ENCODE data around the gene ELMO1. TPM values are rescaled to one million over a fixed set of nuclear protein-coding genes. Genes with fewer than 3 reads are reported as not detected.

ELMO1 gene
- total RNA-seq, 8 experiments from 2014 or later = 4.2 to 121 (median 40.0) TPM

DNA sequence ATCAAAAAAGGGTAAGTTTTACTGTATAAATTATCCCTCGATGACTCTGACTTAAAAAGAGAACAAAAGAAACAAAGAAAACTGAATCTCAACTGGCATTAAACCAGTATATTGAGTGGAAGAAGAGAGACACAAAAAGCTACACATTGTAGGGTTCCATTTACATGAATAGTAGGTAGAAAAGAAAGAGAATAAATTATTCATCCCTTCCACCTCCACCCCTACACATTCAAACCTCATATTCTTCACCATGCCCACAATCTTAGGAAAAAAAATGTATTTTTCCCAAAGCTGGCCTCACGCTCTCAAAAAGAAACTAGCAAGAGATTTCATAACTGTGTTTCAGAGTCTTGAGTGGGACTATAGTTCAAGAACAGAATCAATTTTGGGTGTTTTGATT, 377.5 kb downstream of the ELMO1 start:
- in situ Hi-C loops (cut with MboI; ENCODE audit: low pct_unique_long_range_greater_than_20kb in 2 of 9, low sequenced_read_pairs in 9 of 9, unreplicated experiment in 9 of 9) = no loop called here

DNA sequence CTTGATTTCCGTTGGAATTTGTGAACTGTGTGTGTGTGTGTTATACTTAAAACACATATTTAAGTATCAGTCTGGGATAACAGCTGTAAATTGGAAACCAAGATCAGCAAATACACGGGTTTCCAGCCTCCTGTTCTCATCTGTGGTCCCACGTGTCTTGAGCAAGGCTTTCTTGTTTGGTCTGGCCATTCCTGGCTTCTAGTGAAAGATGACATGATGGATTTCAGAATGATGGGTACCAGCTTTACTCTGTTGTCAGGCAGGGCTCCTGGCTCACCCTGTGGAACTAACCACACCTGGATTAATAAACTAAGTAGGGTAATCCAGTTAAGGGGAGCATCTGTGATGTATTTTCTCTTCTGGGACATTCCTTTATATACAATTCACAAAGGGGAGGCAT, 378.2 kb downstream of the ELMO1 start:
- 10 to 87% (median 57%) methylated on average over 1 to 3 of the region's 3 CpGs; no CpG with 5 or more reads in 1 of the 10 experiments for WGBS, 10 experiments
- no peak overlapping the region for H3K4me3 ChIP-seq
- peaks cover 2 to 3% of the 10 kb centered on the region in 2 donors for H3K4me1 ChIP-seq (replicated peaks in 1 of 2)
- H3K27ac ChIP-seq = no peak overlapping the region
- peak in 3 of 8 experiments; percentile 50 to 56 (median 52) for ATAC-seq (replicated peaks in 6 of 8)
- in situ Hi-C loops (cut with MboI; ENCODE audit: low pct_unique_long_range_greater_than_20kb in 2 of 9, low sequenced_read_pairs in 9 of 9, unreplicated experiment in 9 of 9) = no loop called here

More for the DNA sequence above, 377.5 kb downstream of the ELMO1 start:
- no peak overlapping the region for H3K4me3 ChIP-seq
- no peak overlapping the region for H3K27ac ChIP-seq
- 13 to 93% (median 83%) methylated on average over 1 to 2 of the region's 2 CpGs; no CpG with 5 or more reads in 2 of the 10 experiments for WGBS, 10 experiments
- H3K4me1 ChIP-seq (replicated peaks in 1 of 2) = peaks cover 2 to 3% of the 10 kb centered on the region in 2 donors
- no peak for ATAC-seq (replicated peaks in 6 of 8)

DNA sequence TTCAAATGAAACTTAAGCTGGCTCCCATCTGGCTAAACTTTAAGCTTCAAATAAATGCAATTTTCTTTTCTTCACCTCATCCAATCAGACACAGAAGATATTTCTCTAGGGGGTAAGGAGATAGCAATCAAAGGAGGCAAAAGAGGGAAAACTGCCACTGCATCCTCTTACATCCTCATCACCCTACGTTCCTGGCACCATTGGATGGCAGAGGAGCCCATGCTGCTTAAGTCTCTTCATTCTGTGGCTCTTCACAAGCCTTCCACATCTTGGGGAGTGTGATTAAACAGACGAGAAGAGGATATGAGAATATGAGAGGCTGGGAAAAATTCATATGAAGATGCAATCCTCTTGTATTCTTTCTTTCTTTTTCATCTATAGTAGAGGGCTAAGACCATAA, 378.6 kb downstream of the ELMO1 start:
- peaks cover 2 to 3% of the 10 kb centered on the region in 2 donors for H3K4me1 ChIP-seq (replicated peaks in 1 of 2)
- no peak overlapping the region for H3K4me3 ChIP-seq
- WGBS, 10 experiments = 40 to 100% (median 86%) methylated on average over 1 to 2 of the region's 2 CpGs; no CpG with 5 or more reads in 3 of the 10 experiments
- in situ Hi-C loops (cut with MboI; ENCODE audit: low pct_unique_long_range_greater_than_20kb in 2 of 9, low sequenced_read_pairs in 9 of 9, unreplicated experiment in 9 of 9) = no loop called here
- H3K27ac ChIP-seq = no peak overlapping the region
- no peak for ATAC-seq (replicated peaks in 6 of 8)

DNA sequence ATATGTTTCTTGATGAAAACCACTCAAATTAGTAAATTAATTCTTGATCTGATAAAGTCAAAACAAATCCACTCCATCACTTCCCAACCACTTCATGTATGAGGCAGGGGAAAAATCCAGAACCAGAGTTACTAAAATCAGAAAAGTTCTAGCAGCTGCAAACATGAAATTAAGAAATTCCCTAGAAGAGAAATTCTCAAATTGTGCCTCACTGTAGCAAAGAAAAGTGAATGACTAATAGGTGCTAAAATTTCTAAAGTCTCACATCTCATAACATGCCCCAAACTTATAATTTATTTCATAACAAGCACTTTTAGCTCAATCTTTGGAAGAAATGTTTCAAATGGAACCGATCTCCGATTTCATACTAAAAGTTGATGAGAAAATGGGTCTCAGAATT, 379.3 kb downstream of the ELMO1 start:
- Histone ChIP-seq H3K4me3 (no peak overlapping the region), H3K27ac (no peak overlapping the region), H3K4me1 (replicated peaks in 1 of 2) (peaks cover 2 to 3% of the 10 kb centered on the region in 2 donors)
- in situ Hi-C loops (cut with MboI; ENCODE audit: low pct_unique_long_range_greater_than_20kb in 2 of 9, low sequenced_read_pairs in 9 of 9, unreplicated experiment in 9 of 9) = no loop called here
- WGBS, 10 experiments = 60 to 100% (median 100%) methylated on average over 1 to 2 of the region's 2 CpGs; no CpG with 5 or more reads in 1 of the 10 experiments
- no peak for ATAC-seq (replicated peaks in 6 of 8)

DNA sequence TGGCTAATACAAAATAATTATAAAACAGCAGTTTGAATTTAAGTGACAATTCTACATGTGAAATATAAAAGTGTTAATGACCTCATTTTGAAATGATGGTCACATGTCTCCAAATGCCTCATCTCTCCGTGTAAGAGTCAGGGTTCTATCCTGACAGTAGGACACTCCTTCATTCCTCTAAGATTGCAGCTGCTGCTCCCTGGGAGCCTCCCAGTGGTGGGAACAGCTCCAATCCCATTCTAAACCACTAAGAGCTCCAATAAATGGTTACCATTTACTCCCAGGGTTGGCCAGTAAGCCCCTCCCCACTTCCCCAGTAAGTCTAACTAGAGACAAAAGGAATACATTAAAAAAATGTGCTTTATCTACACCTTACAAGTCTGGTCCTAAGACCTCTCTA, 379.8 kb downstream of the ELMO1 start:
- in situ Hi-C loops (cut with MboI; ENCODE audit: low pct_unique_long_range_greater_than_20kb in 2 of 9, low sequenced_read_pairs in 9 of 9, unreplicated experiment in 9 of 9) = no loop called here
- 0 to 100% (median 60%) methylated on average over 1 of the region's 1 CpG; no CpG with 5 or more reads in 5 of the 10 experiments for WGBS, 10 experiments
- Histone ChIP-seq H3K4me1 (replicated peaks in 1 of 2) (peaks cover 2 to 3% of the 10 kb centered on the region in 2 donors), H3K4me3 (no peak overlapping the region), H3K27ac (no peak overlapping the region)
- peak in 2 of 8 experiments; percentile 32 to 50 for ATAC-seq (replicated peaks in 6 of 8)

DNA sequence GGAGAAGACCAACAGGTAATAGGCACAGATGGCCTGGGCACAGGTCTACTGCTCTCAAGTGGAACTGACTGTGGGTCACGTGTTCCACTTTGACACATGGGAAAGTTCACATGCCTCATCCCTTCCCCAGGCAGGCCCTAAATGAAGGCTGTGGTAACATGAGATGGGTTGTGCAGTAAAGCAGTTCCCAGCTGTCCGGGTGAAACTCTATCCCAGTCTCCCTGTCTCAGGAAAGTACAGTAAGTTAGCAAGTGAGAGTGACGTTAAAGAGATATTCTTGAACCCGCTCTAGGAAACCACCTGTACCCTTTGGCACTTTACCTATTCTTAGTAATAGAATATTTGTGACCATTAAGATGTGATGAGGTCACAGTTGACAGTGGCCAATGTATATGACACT, 380.6 kb downstream of the ELMO1 start:
- H3K4me3 ChIP-seq = no peak overlapping the region
- peak in 1 of 8 experiments; percentile 68 for ATAC-seq (replicated peaks in 6 of 8)
- in situ Hi-C loops (cut with MboI; ENCODE audit: low pct_unique_long_range_greater_than_20kb in 2 of 9, low sequenced_read_pairs in 9 of 9, unreplicated experiment in 9 of 9) = no loop called here
- H3K27ac ChIP-seq = no peak overlapping the region
- WGBS, 10 experiments = 8 to 100% (median 90%) methylated on average over 1 to 3 of the region's 4 CpGs; no CpG with 5 or more reads in 5 of the 10 experiments
- peaks cover 2 to 4% of the 10 kb centered on the region in 2 donors for H3K4me1 ChIP-seq (replicated peaks in 1 of 2)

DNA sequence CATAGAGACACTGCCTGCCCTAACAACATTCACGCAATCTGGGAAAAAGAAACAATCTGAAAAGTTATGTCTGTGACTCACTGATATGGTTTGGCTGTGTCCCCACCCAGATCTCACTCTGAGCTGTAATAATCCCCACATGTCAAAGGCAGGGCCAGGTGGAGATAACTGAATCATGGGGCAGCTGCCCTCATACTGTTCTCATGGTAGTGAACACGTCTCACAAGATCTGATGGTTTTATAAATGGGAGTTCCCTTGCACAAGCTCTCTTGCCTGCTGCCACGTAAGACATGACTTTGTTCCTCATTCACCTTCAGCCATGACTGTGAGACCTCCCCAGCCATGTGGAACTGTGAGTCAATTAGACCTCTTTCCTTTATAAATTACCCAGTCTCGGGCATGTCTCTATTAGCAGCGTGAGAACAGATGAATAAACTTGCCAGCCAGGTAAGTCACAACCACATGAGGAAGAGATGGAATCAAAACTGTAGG, 382.8 kb downstream of the ELMO1 start:
- Histone ChIP-seq H3K27ac (no peak overlapping the region), H3K4me3 (no peak overlapping the region), H3K4me1 (replicated peaks in 1 of 2) (peaks cover 15 to 17% of the 10 kb centered on the region in 2 donors)
- in situ Hi-C loops (cut with MboI; ENCODE audit: low pct_unique_long_range_greater_than_20kb in 2 of 9, low sequenced_read_pairs in 9 of 9, unreplicated experiment in 9 of 9) = no loop called here
- ATAC-seq (replicated peaks in 6 of 8) = peak in 2 of 8 experiments; percentile 56 to 76
- WGBS, 10 experiments = 80 to 100% (median 97%) methylated on average over 1 to 3 of the region's 5 CpGs; no CpG with 5 or more reads in 2 of the 10 experiments

DNA sequence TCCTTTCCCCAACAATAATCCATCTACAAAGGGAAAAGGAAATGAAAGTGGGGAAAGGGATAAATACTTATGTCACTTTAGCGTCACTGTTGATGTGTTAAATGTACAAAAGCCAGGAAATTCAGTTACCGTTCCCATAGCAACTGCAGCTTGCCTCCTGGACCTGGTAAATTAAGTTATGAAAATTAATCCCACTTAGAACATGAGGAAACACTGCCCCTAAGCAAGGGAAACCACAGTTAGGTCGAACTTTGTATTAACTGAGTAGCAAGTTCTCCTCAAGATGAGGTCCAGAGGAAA, 386.2 kb downstream of the ELMO1 start:
- H3K4me3 ChIP-seq = no peak overlapping the region
- WGBS, 10 experiments = 56 to 100% (median 80%) methylated on average over 1 to 3 of the region's 3 CpGs; no CpG with 5 or more reads in 2 of the 10 experiments
- peaks cover 13 to 19% of the 10 kb centered on the region in 2 donors for H3K4me1 ChIP-seq (replicated peaks in 1 of 2)
- in situ Hi-C loops (cut with MboI; ENCODE audit: low pct_unique_long_range_greater_than_20kb in 2 of 9, low sequenced_read_pairs in 9 of 9, unreplicated experiment in 9 of 9) = no loop called here
- no peak overlapping the region for H3K27ac ChIP-seq
- ATAC-seq (replicated peaks in 6 of 8) = peak in 1 of 8 experiments; percentile 33

DNA sequence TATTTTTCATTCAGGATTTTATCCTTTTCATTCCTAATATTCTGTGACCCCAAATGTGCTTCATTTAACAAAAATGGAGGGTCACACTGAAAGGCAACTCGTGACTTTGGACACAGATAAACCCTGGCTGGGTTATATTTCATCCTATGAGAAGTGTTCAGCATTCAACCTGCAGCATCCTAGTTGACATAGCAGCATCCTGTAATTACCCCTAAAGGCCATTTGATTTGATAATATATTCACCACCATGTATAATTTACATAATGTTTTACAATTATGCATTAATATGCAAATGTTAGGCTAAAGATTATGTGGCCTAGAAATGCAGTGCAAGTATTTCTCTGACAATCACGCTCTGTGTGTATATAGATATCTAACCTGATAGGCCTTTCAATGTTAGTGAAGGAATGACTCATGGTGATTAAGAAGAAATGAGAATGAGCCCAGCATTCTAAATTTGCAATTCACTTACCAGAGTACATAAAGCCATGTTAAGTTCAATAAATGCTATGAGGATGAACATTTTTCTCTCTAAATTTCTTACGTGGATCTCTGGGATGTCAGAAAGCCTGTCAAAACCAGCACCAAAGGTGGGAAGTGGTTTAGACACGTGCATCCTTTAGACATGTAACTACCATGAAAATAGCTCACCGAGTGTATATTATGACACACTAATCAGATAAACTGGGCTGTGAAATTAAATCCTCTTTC, 386.7 kb downstream of the ELMO1 start:
- in situ Hi-C loops (cut with MboI; ENCODE audit: low pct_unique_long_range_greater_than_20kb in 2 of 9, low sequenced_read_pairs in 9 of 9, unreplicated experiment in 9 of 9) = no loop called here
- no peak overlapping the region for H3K4me3 ChIP-seq
- peak; percentile 73 to 99 (median 82) for ATAC-seq (replicated peaks in 6 of 8)
- H3K4me1 ChIP-seq (replicated peaks in 1 of 2) = peaks cover 18 to 22% of the 10 kb centered on the region in 2 donors
- WGBS, 10 experiments = 0 to 90% (median 65%) methylated on average over 1 to 5 of the region's 5 CpGs
- peak overlapping the region in 1 of 2 donors; percentile 19 for H3K27ac ChIP-seq

DNA sequence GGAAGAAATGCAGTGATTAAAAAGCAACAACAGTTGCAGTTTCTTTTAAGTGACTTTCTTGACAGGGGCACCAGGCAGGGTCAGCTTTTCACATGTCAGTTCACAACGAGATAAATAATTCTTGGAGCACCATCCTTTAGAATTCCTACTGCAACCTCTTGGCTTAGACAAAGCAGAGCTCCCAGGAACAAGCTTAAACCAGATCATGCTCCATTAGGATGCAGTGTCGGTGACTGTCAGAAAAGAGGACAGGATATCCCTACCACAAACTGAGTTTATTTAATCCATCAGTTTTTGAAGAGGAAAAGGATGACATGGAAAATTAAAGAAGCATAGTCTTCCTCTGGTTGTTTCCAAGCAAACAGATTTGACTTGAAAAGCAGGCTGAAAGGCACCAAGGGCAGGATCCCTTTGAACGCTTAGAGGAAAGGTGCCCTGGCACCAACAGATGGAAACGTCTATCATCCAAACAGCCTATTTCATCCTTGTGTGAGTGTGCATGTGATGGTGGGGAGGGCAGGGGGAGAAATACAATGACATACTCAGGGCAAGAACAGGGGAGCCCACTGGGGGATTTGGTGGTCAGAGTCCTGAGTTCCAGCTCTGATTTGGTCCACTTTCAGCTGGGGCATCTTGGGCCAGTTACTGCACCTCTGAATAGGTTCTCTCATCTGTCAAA, 392.3 kb downstream of the ELMO1 start:
- in situ Hi-C loops (cut with MboI; ENCODE audit: low pct_unique_long_range_greater_than_20kb in 2 of 9, low sequenced_read_pairs in 9 of 9, unreplicated experiment in 9 of 9) = no loop called here
- peak in 5 of 8 experiments; percentile 52 to 79 (median 62) for ATAC-seq (replicated peaks in 6 of 8)
- Histone ChIP-seq H3K4me1 (replicated peaks in 1 of 2) (peaks cover 48 to 55% of the 10 kb centered on the region in 2 donors), H3K27ac (peak overlapping the region; percentile 54 to 84), H3K4me3 (no peak overlapping the region)
- 0 to 83% (median 19%) methylated on average over 1 to 3 of the region's 4 CpGs; no CpG with 5 or more reads in 1 of the 10 experiments for WGBS, 10 experiments

DNA sequence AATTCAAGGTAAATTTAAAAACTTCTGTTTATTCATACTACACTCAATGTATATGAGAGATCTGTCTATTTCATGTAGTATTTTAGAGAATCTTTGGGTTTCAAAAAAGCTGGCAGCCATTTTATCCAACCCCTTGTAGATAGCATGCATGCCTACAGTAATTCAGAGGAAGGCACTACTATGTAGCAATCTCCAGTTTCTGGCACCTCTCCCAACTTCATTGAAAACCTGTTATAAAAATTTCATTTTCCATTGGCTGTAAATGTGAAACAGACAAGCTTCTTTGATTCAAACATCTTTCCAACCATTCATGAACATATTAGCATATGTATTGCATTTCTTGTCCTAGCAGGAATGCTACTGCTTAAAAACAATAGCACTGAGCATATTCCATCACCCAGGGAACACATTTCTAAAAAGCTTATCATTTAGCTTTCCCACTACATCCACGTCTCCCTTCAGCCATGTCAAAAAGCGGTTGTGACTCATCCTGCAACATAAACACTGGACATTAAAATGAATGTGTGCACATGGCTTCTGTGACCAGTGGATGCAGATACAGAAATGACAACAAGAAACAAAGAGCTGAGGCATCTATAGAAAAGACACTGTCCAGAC, 393.9 kb downstream of the ELMO1 start:
- in situ Hi-C loops (cut with MboI; ENCODE audit: low pct_unique_long_range_greater_than_20kb in 2 of 9, low sequenced_read_pairs in 9 of 9, unreplicated experiment in 9 of 9) = no loop called here
- 14 to 83% methylated on average over 1 of the region's 2 CpGs; no CpG with 5 or more reads in 8 of the 10 experiments for WGBS, 10 experiments
- H3K4me1 ChIP-seq (replicated peaks in 1 of 2) = peaks cover 48 to 55% of the 10 kb centered on the region in 2 donors
- ATAC-seq (replicated peaks in 6 of 8) = peak; percentile 17 to 83 (median 75)
- peak overlapping the region; percentile 28 to 84 for H3K27ac ChIP-seq
- H3K4me3 ChIP-seq = no peak overlapping the region

DNA sequence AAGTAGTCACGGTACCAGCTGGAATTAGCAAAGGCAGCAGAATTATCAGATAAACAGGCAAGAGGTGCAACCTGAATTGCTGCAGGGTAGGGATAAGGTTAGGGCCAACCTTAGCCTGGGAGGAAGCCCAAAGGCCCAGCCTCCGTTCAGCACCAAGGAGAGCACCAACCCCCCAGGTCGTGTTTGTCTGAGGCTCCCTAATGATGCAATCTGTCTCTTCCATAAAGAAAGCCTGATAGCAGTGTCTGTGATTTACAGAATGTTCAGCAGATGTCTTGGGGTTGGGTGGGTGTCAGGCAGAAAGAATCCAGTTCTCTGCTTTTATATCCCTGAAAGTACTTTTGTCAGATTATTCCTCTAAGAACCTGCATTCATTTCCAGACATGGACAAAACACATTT, 396.0 kb downstream of the ELMO1 start:
- peak; percentile 29 to 79 (median 38) for ATAC-seq (replicated peaks in 6 of 8)
- H3K27ac ChIP-seq = no peak overlapping the region

DNA sequence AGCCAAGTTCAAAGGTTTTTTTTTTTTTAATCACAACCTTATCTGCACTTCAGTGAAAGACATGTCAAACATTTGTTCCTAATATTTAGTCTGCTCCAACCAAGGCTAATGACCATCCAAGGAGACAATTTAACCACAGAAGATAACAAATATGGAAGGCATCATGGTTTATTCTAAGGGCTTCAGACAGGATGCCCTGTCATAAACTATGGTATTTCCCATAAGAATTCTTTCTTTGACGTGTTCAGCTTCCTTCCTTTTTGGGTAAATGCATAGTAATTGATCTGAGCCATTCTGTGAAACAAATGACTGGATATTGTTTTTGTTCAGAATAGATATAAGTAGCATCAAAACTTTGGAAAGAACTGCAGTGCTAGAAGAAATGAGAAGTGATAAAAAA, 397.9 kb downstream of the ELMO1 start:
- no peak for ATAC-seq (replicated peaks in 6 of 8)
- 0 to 100% (median 90%) methylated on average over 1 of the region's 1 CpG; no CpG with 5 or more reads in 3 of the 10 experiments for WGBS, 10 experiments
- Histone ChIP-seq H3K4me1 (replicated peaks in 1 of 2) (peaks cover 42 to 60% of the 10 kb centered on the region in 2 donors), H3K27ac (no peak overlapping the region), H3K4me3 (no peak overlapping the region)
- in situ Hi-C loops (cut with MboI; ENCODE audit: low pct_unique_long_range_greater_than_20kb in 2 of 9, low sequenced_read_pairs in 9 of 9, unreplicated experiment in 9 of 9) = no loop called here

More for the DNA sequence above, 396.0 kb downstream of the ELMO1 start:
- in situ Hi-C loops (cut with MboI; ENCODE audit: low pct_unique_long_range_greater_than_20kb in 2 of 9, low sequenced_read_pairs in 9 of 9, unreplicated experiment in 9 of 9) = no loop called here
- H3K4me1 ChIP-seq (replicated peaks in 1 of 2) = peaks cover 52 to 62% of the 10 kb centered on the region in 2 donors
- no peak overlapping the region for H3K4me3 ChIP-seq
- WGBS, 10 experiments = 8 to 100% (median 27%) methylated on average over 1 to 3 of the region's 3 CpGs; no CpG with 5 or more reads in 4 of the 10 experiments

Data from motor neuron (in vitro differentiated cells).